ENCODE data around the gene ACOXL. TPM values are rescaled to one million over a fixed set of nuclear protein-coding genes. Genes with fewer than 3 reads are reported as not detected.

ACOXL gene
- total and polyA plus RNA-seq, 9 donors = 0.08 to 0.56 (median 0.19) TPM

DNA sequence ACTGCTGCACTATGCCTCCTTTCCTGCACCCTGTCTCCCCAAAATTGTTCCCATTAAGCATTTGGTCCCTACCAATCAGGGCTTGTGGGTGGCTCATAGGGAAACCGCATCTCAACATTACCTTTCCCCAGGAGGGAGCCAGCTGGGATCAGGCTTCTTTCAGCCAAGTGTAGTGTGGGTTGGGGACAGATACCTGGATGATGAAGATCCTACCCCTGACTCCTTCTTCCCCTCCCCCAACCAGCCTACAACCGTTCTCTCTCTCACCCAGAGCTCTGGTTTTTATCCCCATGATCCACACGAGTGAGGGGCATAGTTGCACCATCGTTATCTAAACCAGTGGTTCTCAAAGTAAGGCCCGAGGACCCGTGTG lies 40.0 kb downstream of the ACOXL start:
- no peaks in the 10 kb centered on the region for H3K36me3 ChIP-seq (ENCODE audit: control insufficient read depth, insufficient read depth, low read length)
- no peaks in the 10 kb centered on the region for H3K9me3 ChIP-seq (replicated peaks; ENCODE audit: control insufficient read depth, low read depth, low read length)
- no peak overlapping the region for H3K4me3 ChIP-seq (ENCODE audit: low read length)
- WGBS (ENCODE audit: insufficient coverage) = no CpG with 5 or more reads among the region's 6 CpGs
- no peaks in the 10 kb centered on the region for H3K27me3 ChIP-seq (ENCODE audit: control insufficient read depth, insufficient read depth, low read length)
- no peak overlapping the region for H3K27ac ChIP-seq (ENCODE audit: low read length)
- DNase-seq = no peak
- peaks cover 34% of the 10 kb centered on the region for H3K4me1 ChIP-seq (ENCODE audit: control insufficient read depth, insufficient read depth, low read length)

DNA sequence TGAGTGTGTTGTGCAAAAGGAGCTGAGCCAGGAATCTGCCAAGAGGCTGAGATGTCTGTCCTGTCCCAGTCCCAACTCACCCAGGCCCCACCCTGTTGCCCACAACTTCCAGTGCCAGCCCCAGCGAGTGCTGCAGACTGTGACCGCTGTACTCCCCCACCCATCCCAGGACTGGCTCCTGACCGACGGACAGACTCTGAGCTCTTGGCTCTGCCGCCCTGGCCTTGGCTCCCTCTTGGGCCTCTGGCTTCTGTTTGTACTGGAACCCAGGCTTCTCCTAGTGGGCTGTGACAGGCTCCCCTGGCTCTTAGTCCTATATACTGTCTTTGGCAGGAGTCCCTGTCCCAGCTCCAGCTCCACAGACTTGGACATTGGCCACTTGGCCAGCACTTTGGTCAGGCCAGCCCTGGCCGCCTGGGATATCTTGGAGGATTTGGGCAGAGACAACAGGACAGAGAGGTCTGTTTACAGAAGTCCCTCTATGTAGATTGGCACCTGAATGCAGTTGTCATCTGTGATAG lies 41.1 kb downstream of the ACOXL start:
- DNase-seq = peak; percentile 84
- H3K4me1 ChIP-seq (ENCODE audit: control insufficient read depth, insufficient read depth, low read length) = peaks cover 34% of the 10 kb centered on the region
- no peaks in the 10 kb centered on the region for H3K9me3 ChIP-seq (replicated peaks; ENCODE audit: control insufficient read depth, low read depth, low read length)
- H3K27me3 ChIP-seq (ENCODE audit: control insufficient read depth, insufficient read depth, low read length) = peaks cover 3% of the 10 kb centered on the region
- no peak overlapping the region for H3K4me3 ChIP-seq (ENCODE audit: low read length)
- peak overlapping the region; percentile 45 for H3K27ac ChIP-seq (ENCODE audit: low read length)
- no peaks in the 10 kb centered on the region for H3K36me3 ChIP-seq (ENCODE audit: control insufficient read depth, insufficient read depth, low read length)
- 16% methylated on average over 6 of the region's 6 CpGs for WGBS (ENCODE audit: insufficient coverage)

DNA sequence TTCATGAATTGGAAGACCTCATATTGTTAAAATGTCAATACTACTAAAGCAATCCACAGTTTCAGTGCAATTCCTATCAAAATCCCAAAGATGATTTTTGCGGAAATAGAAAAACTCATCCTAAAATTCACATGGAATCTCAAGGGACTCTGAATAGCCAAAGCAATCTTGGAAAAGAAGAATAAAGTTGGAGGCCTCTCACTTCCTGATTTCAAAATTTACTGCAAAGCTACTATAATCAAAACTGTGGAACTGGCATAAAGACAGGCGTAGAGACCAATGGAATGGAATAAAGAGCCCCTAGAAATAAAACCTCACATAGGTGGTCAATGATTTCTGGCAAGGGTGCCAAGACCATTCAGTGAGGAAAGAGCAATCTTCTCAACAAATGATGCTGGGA lies 42.3 kb downstream of the ACOXL start:
- no CpG with 5 or more reads among the region's 2 CpGs for WGBS (ENCODE audit: insufficient coverage)
- Histone ChIP-seq H3K27me3 (ENCODE audit: control insufficient read depth, insufficient read depth, low read length) (peaks cover 3% of the 10 kb centered on the region), H3K36me3 (ENCODE audit: control insufficient read depth, insufficient read depth, low read length) (no peaks in the 10 kb centered on the region), H3K9me3 (replicated peaks; ENCODE audit: control insufficient read depth, low read depth, low read length) (no peaks in the 10 kb centered on the region), H3K4me3 (ENCODE audit: low read length) (no peak overlapping the region), H3K27ac (ENCODE audit: low read length) (no peak overlapping the region), H3K4me1 (ENCODE audit: control insufficient read depth, insufficient read depth, low read length) (peaks cover 34% of the 10 kb centered on the region)
- peak; percentile 70 for DNase-seq

DNA sequence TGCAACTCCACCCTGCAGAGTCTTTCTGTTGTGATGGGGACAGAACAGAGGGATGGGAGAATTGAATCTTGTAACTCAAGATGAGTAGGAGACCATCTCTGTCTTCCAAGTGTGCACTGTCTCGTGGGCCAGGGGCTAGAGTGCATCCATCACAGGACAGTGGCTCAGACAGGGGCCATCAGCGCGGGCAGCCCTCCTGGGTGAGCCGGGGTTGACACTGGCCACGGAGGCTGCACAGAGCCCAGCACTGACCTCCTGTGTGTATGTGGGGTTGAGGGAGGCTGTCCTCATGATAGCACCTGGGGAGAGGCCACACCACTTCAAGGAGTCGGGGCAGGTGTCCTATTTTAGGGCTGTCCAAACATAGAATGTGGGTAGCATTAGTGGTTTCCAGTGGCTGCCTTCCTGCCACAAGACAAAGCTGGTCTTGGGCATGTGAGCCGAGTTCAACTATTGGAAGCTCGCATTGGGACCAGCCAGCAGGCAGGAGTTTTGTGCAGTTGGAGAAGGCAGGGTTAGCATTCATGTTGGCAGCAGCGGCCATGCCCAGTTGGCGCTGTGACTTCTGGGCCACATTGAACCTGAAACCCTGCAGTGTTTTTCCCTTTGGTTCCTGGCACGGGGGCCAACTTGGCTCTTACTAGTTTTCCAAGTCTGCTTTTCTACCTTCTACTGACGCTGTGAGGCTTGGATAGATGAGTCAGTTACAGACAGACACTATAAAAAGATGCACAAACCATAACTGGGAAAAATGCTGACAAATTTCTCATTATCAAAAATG lies 45.3 kb downstream of the ACOXL start:
- WGBS (ENCODE audit: insufficient coverage) = 81% methylated on average over 11 of the region's 12 CpGs
- Histone ChIP-seq H3K27ac (ENCODE audit: low read length) (no peak overlapping the region), H3K27me3 (ENCODE audit: control insufficient read depth, insufficient read depth, low read length) (peaks cover 3% of the 10 kb centered on the region), H3K36me3 (ENCODE audit: control insufficient read depth, insufficient read depth, low read length) (no peaks in the 10 kb centered on the region), H3K4me3 (ENCODE audit: low read length) (no peak overlapping the region), H3K4me1 (ENCODE audit: control insufficient read depth, insufficient read depth, low read length) (peaks cover 9% of the 10 kb centered on the region), H3K9me3 (replicated peaks; ENCODE audit: control insufficient read depth, low read depth, low read length) (no peaks in the 10 kb centered on the region)
- peak; percentile 72 for DNase-seq

DNA sequence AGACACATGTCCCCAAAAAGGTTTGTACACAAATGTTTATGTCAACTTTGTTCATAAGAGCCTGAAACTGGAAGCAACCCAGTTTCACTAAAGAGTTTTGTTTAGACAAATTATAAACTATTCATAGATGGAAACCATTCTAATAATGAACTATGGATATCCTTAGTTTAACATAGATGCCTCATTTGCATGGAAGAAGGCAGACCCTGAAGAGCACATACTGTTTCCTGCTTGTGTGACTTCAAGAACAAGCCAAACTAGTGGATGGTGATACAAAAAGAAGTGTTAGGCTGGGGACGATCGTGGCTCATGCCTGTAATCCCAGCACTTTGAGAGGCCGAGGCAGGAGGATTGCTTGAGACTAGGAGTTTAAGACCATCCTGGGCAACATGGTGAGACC lies 48.1 kb downstream of the ACOXL start:
- WGBS (ENCODE audit: insufficient coverage) = 82% methylated on average over 3 of the region's 3 CpGs
- H3K4me3 ChIP-seq (ENCODE audit: low read length) = no peak overlapping the region
- no peaks in the 10 kb centered on the region for H3K36me3 ChIP-seq (ENCODE audit: control insufficient read depth, insufficient read depth, low read length)
- peaks cover 3% of the 10 kb centered on the region for H3K27me3 ChIP-seq (ENCODE audit: control insufficient read depth, insufficient read depth, low read length)
- H3K9me3 ChIP-seq (replicated peaks; ENCODE audit: control insufficient read depth, low read depth, low read length) = no peaks in the 10 kb centered on the region
- H3K4me1 ChIP-seq (ENCODE audit: control insufficient read depth, insufficient read depth, low read length) = no peaks in the 10 kb centered on the region
- no peak overlapping the region for H3K27ac ChIP-seq (ENCODE audit: low read length)
- DNase-seq = no peak

DNA sequence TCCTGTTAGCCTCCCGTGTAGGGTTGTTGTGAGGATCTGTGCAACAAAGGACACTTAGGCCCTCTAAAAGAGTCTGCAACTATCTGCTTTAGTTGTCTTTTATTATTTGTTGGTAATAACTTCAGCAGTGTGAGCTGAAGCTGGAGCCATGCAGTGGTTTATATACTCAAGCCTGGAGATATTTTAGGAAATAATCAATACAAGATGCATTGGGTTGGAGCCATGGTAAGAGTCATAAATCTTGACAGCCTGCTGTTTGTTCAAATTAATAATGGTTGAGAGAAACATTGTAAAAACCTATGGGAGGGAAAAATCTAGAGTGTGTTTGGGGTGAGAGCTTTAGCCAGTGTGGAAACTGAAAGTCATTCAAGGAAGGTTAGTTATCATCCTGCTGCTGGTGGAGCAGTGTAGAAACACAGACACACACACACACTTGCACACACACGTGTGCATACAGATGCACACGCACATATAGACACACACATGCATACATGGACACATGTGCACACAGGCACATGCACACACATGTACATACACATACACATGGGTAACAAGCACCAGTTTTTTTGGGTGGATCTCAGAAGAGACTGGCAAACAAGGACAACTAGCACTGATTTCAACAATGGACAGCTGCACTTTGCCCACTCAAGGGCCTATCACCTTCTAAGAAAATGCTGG lies 51.0 kb downstream of the ACOXL start:
- WGBS (ENCODE audit: insufficient coverage) = no CpG with 5 or more reads among the region's 3 CpGs
- Histone ChIP-seq H3K4me3 (ENCODE audit: low read length) (no peak overlapping the region), H3K27ac (ENCODE audit: low read length) (no peak overlapping the region), H3K4me1 (ENCODE audit: control insufficient read depth, insufficient read depth, low read length) (no peaks in the 10 kb centered on the region), H3K9me3 (replicated peaks; ENCODE audit: control insufficient read depth, low read depth, low read length) (no peaks in the 10 kb centered on the region), H3K36me3 (ENCODE audit: control insufficient read depth, insufficient read depth, low read length) (no peaks in the 10 kb centered on the region), H3K27me3 (ENCODE audit: control insufficient read depth, insufficient read depth, low read length) (no peaks in the 10 kb centered on the region)
- peak; percentile 67 for DNase-seq

DNA sequence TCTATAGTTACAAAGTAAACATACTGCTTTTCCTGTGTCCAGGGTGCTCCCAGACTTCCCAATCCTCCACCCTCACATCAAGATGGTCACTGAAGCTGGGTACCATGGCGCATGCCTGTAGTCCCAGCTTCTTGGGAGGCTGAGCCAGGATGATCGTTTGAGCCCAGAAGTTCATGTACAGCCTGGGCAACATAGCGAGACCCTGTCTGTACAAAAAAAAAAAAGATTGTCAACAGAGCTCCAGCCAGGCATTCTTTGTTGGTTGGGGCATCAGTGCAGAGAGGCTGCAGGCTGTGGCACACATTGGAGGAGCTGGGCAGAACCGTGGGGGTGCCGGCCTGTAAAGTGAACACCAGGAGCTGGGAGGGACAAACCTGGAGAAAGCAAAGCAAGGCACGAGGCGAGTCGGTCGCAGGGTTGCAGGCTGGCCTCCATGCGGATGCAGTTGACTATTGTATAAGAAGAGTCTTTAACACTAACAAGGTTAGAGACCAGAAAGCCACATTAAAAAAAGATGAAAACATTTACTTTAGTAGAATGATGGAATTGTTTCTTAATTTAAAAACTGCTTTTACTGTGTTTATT lies 51.8 kb downstream of the ACOXL start:
- H3K36me3 ChIP-seq (ENCODE audit: control insufficient read depth, insufficient read depth, low read length) = no peaks in the 10 kb centered on the region
- H3K27ac ChIP-seq (ENCODE audit: low read length) = no peak overlapping the region
- no peaks in the 10 kb centered on the region for H3K4me1 ChIP-seq (ENCODE audit: control insufficient read depth, insufficient read depth, low read length)
- no peak for DNase-seq
- H3K27me3 ChIP-seq (ENCODE audit: control insufficient read depth, insufficient read depth, low read length) = no peaks in the 10 kb centered on the region
- no peaks in the 10 kb centered on the region for H3K9me3 ChIP-seq (replicated peaks; ENCODE audit: control insufficient read depth, low read depth, low read length)
- 85% methylated on average over 5 of the region's 10 CpGs for WGBS (ENCODE audit: insufficient coverage)
- no peak overlapping the region for H3K4me3 ChIP-seq (ENCODE audit: low read length)

DNA sequence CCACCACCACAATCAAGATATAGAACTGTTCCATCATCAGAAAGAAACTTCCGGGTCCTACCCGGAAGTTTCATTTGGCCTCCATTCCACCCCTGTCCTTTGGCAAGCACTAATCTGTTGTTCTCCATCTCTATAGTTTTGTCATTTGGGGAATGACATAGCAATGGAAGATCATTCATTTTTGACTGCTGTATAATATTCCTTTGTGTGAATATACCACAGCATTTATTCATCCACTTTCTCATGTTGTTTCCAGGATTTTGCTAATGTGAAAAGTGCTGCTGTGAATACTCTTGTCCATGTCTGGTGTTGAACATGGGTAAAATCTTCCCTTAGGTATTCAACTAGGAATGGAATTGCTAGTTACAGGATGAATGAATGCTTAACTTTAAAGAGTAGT lies 53.1 kb downstream of the ACOXL start:
- H3K9me3 ChIP-seq (replicated peaks; ENCODE audit: control insufficient read depth, low read depth, low read length) = no peaks in the 10 kb centered on the region
- no peaks in the 10 kb centered on the region for H3K36me3 ChIP-seq (ENCODE audit: control insufficient read depth, insufficient read depth, low read length)
- no peaks in the 10 kb centered on the region for H3K4me1 ChIP-seq (ENCODE audit: control insufficient read depth, insufficient read depth, low read length)
- WGBS (ENCODE audit: insufficient coverage) = no CpG with 5 or more reads among the region's 2 CpGs
- H3K27me3 ChIP-seq (ENCODE audit: control insufficient read depth, insufficient read depth, low read length) = peaks cover 5% of the 10 kb centered on the region
- H3K4me3 ChIP-seq (ENCODE audit: low read length) = no peak overlapping the region
- H3K27ac ChIP-seq (ENCODE audit: low read length) = no peak overlapping the region
- no peak for DNase-seq

DNA sequence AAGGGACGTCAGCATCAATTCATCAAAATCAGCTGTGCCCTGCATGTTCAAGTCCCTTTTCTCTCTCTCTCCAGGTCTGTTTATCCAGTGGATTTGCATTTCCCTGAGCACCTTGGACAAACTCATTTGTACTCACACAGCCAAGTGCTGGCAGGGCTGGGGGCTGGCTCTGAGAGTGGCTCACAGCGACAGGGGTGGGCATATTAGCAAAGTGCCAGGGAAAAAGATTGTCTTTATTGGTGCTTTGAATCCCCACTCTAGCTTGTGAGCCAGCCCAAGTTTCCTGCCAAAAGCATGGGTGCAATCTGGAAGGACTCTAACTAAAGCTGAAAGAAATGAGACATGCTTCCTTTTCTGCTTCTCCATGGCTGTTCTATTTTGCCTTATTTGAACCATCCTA lies 56.6 kb downstream of the ACOXL start:
- H3K4me3 ChIP-seq (ENCODE audit: low read length) = no peak overlapping the region
- DNase-seq = peak; percentile 31
- peaks cover 13% of the 10 kb centered on the region for H3K27me3 ChIP-seq (ENCODE audit: control insufficient read depth, insufficient read depth, low read length)
- H3K36me3 ChIP-seq (ENCODE audit: control insufficient read depth, insufficient read depth, low read length) = no peaks in the 10 kb centered on the region
- H3K27ac ChIP-seq (ENCODE audit: low read length) = no peak overlapping the region
- 38% methylated on average over 1 of the region's 2 CpGs for WGBS (ENCODE audit: insufficient coverage)
- H3K9me3 ChIP-seq (replicated peaks; ENCODE audit: control insufficient read depth, low read depth, low read length) = no peaks in the 10 kb centered on the region
- no peaks in the 10 kb centered on the region for H3K4me1 ChIP-seq (ENCODE audit: control insufficient read depth, insufficient read depth, low read length)

DNA sequence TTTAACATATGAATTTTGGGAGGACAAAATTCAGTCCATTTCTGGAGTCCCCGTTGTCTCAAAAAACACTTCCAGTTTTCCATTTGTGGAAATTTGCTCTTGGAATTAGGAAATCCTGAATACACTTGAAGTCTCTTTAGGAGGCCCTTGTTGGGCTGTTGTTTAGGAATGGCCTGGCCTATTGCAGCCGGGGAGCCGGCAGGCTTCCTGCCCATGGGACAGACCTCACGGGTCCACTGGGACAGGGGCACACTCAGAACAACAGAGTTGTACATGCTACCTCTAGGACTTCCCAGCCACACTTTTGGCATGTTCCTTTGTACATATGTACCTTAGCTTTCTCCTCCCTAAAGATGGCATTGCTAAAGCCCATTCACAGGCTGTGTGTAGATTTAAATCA lies 57.3 kb downstream of the ACOXL start:
- Histone ChIP-seq H3K4me1 (ENCODE audit: control insufficient read depth, insufficient read depth, low read length) (no peaks in the 10 kb centered on the region), H3K9me3 (replicated peaks; ENCODE audit: control insufficient read depth, low read depth, low read length) (no peaks in the 10 kb centered on the region), H3K27ac (ENCODE audit: low read length) (no peak overlapping the region), H3K36me3 (ENCODE audit: control insufficient read depth, insufficient read depth, low read length) (no peaks in the 10 kb centered on the region), H3K27me3 (ENCODE audit: control insufficient read depth, insufficient read depth, low read length) (peaks cover 13% of the 10 kb centered on the region), H3K4me3 (ENCODE audit: low read length) (no peak overlapping the region)
- DNase-seq = peak; percentile 73
- WGBS (ENCODE audit: insufficient coverage) = 66% methylated on average over 3 of the region's 4 CpGs

Measured in muscle of leg (tissue), 11 donors.